Measurements from ENCODE around the gene CNTN4.
"Not testable (repeated sequence)": the region's sequence is repeated elsewhere in the genome, so short reads cannot be mapped to it uniquely, and the experiment has no call there.

The CNTN4 gene

GRCh38 chr3:2934541-2934940, 835.9 kb downstream of the CNTN4 start:
- no peak for DNase-seq

- DNase-seq: no peak
These were observed 838.4 kb downstream of the CNTN4 start for GRCh38 chr3:2937055-2937454.

GRCh38 chr3:2937592-2937991, 838.9 kb downstream of the CNTN4 start:
- no peak for DNase-seq

- no peak for DNase-seq
These were observed 840.0 kb downstream of the CNTN4 start for GRCh38 chr3:2938711-2939110.

GRCh38 chr3:2940062-2940461, 841.4 kb downstream of the CNTN4 start:
- no peak for DNase-seq

- no peak for DNase-seq
These were observed 846.0 kb downstream of the CNTN4 start for GRCh38 chr3:2944628-2945027.

- no peak for DNase-seq
These were observed 846.5 kb downstream of the CNTN4 start for GRCh38 chr3:2945121-2945520.

GRCh38 chr3:2947536-2947935, 848.9 kb downstream of the CNTN4 start:
- DNase-seq: no peak

- DNase-seq: no peak
These were observed 850.2 kb downstream of the CNTN4 start for GRCh38 chr3:2948882-2949281.

GRCh38 chr3:2950159-2950558, 851.5 kb downstream of the CNTN4 start:
- no peak for DNase-seq

GRCh38 chr3:2957115-2957514, 858.4 kb downstream of the CNTN4 start:
- DNase-seq: no peak

GRCh38 chr3:2958551-2958950, 859.9 kb downstream of the CNTN4 start:
- no peak for DNase-seq

- DNase-seq: no peak
These were observed 862.9 kb downstream of the CNTN4 start for GRCh38 chr3:2961576-2961975.

- no peak for DNase-seq
These were observed 869.2 kb downstream of the CNTN4 start for GRCh38 chr3:2967871-2968270.

- no peak for DNase-seq
These were observed 869.8 kb downstream of the CNTN4 start for GRCh38 chr3:2968475-2968874.

GRCh38 chr3:2976212-2976611, 877.5 kb downstream of the CNTN4 start:
- no peak for DNase-seq

GRCh38 chr3:2976796-2977195, 878.1 kb downstream of the CNTN4 start:
- no peak for DNase-seq

GRCh38 chr3:2978977-2979732, 880.5 kb downstream of the CNTN4 start:
- no peak for DNase-seq

GRCh38 chr3:2984005-2984830, 885.6 kb downstream of the CNTN4 start:
- DNase-seq: no peak

- DNase-seq: no peak
These were observed 886.2 kb downstream of the CNTN4 start for GRCh38 chr3:2984831-2985220.

- DNase-seq: no peak
These were observed 886.8 kb downstream of the CNTN4 start for GRCh38 chr3:2985479-2985878.

GRCh38 chr3:2992534-2992933, 893.9 kb downstream of the CNTN4 start:
- no peak for DNase-seq

- DNase-seq: not testable (repeated sequence)
These were observed 894.5 kb downstream of the CNTN4 start for GRCh38 chr3:2993130-2993529.

- DNase-seq: no peak
These were observed 895.1 kb downstream of the CNTN4 start for GRCh38 chr3:2993736-2994135.

Data from DMS 273 treated with DMSO at 0.1 percent for 48 hours (cell line).